Stimulated activated naive CD4-positive, alpha-beta T cell treated with Interleukin-2 at 50 U/mL for 16 hours (primary cell): ENCODE data around the gene LHX4.
A peak's percentile ranks its signal among the peaks of the same experiment; 100 is the strongest.
"Not testable (repeated sequence)": the region's sequence is repeated elsewhere in the genome, so short reads cannot be mapped to it uniquely, and the experiment has no call there.

Source experiments
- DNase-seq: peaks from one replicate; lab custom pipeline; 2025; lab: John Stamatoyannopoulos, UW

LHX4 gene

GRCh38 chr1:180197231-180197630, 32.8 kb upstream of the LHX4 start:
- no peak for DNase-seq

DNA sequence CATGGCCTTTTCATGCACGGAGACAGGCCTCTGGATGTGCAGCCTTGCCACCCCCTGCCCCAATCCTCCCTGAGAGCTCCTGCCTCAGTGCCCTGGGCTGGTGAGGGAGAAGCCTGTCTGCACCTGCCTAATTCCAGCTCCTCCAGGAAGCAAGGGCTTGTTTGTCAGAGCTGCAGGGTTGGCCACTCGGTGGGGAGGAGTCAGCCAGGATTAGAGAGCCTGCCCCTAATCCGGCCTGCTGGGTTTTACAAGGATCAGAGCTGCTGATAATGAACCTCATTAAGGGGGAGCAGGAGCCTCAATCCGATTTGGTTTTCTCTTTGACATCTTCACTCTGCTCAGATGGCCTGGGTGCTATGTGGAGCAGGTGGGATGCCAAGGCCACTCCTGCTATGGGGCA, 31.9 kb upstream of the LHX4 start:
- no peak for DNase-seq

GRCh38 chr1:180198611-180199010, 31.5 kb upstream of the LHX4 start:
- no peak for DNase-seq

DNA sequence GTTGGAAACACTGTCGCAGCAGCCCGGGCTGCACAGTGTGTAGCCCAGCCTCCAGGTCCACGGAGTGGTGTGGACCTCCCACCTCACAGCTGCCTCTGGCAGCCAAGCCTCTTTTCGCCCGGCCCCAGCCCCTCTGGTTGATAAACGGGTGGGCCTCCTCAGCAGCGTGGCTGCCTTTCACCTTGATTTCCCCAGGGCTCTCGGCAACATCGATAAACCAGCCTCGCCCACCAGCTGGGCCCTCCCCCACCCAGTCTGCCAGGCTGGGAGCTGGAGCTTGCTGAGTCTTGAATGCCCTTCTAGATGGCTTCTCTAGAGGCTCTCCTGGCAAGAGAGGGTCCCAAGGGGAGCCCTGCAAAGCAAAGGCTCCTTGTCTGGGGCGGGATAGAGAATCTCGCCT, 31.0 kb upstream of the LHX4 start:
- DNase-seq = no peak

- DNase-seq = no peak
Observed at GRCh38 chr1:180201451-180202200, 28.4 kb upstream of the LHX4 start.

GRCh38 chr1:180202588-180202987, 27.5 kb upstream of the LHX4 start:
- not testable (repeated sequence) for DNase-seq

DNA sequence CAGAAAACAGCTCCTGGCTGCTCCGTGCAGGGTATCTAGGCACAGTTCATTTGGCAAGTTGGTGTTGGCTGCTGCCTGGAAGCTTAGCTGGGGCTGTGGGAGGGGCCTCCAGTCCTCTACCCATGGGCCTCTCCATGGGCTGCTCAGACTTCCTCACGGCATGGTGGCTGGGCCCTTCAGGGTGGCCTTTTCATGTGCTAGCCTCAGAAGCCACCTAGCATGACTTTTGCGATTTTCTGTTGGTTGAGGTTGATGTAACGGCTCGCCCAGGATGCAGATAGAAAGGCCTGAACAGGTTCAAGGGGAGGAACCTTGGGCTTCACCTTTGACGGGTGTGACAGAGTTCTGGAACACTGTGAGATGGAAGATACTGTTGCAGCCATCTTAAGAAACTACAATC, 25.8 kb upstream of the LHX4 start:
- DNase-seq = no peak

DNA sequence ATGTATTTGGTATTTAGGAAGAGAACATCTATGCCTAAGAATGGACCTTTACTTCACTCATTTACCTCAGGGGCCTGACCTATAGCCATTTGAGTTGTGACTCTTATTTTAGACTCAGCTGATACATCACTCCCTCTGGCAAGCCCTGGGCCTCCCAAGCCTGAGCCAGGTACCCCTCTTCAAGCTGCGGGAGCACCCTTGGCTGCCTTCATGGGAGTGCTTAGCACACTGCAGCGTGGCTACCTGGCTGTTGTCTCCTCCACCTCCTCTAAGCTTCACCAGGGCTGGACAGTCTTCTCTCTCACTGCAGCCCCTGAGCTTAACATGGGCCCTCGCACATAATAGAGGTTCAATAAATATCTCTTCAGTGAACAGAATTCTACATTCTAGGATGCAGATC, 23.5 kb upstream of the LHX4 start:
- DNase-seq = no peak

DNA sequence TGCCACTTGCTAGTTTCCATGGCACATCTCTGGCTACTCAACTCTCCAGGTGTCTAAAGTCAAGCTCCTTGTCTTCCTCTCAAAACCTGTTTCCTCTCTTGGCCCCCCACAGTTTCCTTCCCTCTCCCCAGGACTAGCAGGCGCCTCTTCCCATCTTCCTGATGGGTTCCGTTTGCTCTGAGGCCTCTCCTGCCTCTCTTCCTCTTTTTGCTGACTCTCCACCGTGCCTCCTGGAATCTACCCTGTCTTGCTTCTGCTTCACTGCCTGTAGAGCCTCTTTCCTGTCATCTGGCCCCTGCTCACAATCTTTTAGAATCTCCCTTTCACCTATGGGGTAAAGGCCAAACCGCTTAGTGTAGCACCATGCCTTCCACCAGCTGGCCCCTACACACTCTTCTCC, 21.8 kb upstream of the LHX4 start:
- DNase-seq = no peak

- no peak for DNase-seq
Observed at GRCh38 chr1:180210008-180210620, 19.9 kb upstream of the LHX4 start.

DNA sequence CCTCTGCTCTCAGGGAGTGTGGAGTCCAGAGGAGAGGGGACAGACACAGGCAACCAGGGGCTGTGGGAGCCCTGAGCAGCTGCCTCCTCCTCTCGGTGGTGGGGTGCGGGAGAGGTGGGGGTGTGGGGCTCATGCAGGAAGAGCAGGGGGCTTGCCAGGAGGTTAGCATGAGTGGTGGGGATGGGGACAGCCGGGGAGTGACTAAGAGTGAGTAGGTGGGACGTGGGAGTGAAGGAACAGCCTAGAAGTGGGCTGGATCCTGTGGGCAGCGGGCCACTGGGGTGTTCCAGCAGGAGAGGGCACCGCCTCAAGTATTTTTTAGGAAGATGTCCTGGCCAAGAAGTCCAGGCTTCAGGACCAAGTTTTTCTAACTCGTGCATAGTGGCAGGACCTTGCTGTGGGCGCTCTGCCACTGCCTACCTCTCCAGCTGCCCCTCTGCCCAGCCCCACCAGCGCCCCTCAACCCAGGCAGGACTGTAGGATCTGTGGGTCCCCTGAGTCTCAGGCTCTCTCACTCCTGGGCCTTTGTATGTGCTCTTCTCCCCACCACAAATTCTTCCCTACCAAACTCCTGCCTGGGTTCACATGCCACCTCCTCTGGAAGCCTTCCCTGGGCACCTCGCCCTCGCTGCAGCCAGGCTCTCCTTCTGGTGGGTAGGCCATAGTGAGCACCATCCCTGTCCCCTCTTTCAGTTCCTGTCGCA, 18.8 kb upstream of the LHX4 start:
- no peak for DNase-seq

DNA sequence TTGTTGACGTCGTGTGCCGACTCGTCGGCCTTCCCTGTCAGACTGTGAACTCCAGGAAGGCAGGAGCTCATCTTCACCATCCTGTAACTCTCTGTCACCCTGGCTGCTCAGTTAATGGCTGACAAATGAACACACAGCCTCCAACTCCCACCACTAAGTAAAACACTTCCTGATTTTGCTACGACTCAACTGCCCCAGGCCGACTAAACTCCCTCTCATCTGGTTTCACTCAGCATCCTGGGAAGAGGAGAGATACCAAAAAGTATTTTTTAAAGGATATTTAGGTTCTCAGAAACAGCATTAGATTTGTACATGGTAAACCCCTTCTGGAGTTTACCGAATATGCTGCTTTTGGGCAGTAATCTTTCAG, 18.2 kb upstream of the LHX4 start:
- DNase-seq = no peak

DNA sequence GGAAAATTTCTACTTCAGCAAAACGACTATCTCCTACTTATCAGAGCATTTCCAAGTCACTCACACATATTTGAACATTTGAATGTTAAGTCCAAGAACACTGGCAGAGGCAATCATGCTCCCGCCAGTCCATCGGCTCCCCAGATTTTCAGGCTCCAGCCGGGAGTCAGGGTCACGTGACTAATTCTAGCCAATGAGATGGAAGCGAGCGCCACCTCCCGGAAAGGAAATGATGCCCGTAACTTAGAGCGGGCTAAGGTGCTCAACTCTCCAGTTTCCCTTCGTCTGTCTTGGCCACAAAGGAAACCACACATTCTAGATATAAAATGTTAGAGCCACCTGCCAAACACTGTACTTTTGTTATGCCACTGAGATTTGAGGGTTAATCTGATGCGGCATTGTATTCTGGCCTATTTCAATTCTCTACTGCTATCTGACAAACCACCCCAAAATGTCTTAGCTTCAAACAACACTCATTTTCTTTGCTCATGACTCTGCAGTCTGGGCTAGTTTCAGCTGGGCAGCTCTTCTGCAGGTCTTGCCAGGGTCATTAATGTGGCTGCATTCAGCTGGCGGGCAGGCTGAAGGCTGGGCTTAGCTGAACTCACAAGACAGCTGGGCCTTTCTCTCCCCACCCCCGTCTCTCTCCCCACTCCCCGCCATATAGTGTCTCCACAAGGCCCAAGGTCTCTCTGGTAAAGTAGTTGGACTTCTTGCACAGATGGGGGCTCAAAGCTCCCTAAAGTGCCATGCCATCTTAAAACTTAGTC, 16.5 kb upstream of the LHX4 start:
- DNase-seq = peak; percentile 11

GRCh38 chr1:180215856-180216625, 14.0 kb upstream of the LHX4 start:
- DNase-seq = no peak

DNA sequence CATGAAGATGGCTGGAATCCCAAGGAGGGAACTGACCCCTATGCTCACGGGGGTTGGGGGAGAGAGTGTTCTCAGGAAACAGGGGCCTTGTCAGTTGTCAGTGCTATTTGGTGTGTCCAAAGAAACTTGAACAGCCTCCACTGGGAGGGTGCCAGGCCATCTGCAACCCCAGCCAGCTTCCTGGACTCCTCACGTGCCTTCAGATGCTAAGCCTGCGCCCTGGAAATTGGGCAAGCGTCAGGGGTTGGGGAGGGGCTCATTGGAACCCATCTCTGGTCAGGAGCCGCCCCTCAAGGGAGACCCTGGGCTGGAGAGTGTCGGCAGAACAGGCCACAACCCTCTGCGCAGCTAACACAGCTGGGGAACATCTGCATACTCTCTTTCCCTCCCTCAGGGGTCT, 13.1 kb upstream of the LHX4 start:
- DNase-seq = no peak

DNA sequence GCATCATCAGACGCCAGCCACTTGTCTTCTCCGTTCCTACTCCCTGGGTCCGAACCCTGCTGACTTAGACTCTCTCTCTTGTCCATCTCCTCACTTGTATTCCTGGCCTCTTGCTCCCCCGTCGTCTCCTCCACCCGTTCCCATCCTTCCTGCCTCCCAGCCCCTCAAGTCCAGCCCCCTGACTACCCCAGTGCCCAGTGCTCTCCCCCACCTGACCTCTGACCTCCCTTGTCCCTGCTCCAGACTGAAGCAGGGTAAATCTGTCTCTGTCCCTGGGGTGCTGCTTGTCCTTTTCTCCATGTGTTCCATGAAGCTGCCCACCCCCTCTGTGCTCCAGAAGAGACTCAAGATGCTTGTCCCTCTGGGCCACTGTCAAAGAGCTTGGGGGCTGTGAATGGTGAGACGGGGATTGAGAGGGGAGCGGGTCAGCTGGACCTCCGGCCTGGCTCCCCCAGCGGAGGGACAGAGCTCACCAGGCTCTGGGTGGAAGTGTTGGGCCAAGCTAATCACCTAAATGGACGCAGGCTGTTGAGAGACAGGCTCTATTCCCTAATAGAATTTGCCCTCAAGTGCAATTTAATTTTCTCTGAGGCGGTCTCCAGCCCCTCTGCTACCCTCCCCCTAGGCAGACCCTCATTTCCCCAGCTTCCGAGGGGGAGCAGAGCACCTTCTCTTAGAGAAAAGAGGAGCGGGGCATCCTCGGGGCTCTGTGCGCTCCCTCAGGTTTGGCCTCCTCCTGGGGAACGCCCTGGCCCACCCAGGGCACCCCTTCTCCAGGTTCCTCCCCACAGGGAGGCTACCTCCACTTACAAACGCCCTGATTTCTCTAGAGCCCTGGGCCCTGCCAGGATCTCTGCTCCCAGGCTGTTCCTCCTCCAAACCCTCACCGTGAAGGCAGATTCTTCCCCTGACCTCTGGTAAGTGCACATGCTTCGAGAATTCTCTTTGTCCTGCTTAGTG, 11.0 kb upstream of the LHX4 start:
- DNase-seq = no peak

DNA sequence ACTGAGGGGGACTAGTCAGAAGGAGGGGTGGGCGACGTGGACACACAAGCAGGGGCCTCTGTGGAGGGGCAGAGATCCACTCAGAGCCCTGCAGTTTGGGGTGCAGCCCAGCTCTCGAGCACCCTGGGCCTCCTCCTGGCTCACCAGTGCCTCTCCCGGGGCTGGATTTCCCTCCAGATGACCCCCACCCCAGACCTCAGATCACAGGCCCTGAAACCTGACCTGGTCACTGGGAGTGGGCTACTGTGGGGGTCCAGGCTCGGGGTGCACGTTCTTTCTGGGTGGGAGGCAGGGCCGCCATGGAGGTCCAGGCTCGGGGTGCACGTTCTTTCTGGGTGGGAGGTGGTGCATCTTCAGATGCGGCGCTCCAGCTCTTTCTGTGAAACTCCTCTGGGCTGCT, 10.3 kb upstream of the LHX4 start:
- no peak for DNase-seq

DNA sequence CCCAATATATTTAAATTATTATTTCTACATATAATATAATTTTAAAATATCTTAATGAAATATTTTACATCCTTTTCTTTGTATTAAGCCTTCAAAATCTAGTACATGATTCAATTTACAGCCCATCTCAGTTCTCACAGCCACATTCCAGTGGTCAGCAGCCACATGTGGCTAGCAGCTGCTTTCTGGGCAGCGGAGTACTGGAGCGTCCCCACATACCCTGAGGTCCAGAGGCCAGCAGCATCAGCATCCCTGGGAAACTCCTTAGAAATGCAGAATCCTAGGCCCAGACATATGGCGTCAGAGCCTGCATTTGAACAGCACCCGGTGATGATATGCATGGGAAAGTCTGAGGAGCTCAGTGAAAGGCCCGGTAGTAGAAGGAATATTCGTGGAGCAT, 8.6 kb upstream of the LHX4 start:
- DNase-seq = no peak

DNA sequence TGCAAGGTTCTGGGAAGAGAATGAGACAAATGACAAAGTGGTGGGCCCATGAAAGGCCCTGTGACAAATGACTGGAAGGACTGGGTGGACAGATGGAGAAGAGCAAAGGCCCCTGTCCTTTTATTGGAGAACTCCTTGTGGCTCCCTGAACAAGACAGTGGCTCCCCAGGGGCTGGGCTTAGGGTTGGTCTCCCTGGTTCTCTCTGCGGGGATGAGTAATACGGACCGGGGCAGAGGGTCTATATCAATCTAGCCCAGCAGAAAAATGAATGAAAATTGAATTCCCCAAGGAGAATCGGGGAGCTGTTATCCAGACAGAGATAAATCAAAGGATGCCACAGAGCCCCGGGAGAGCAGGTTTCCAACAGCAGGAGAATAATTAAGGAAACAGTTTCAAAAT, 5.2 kb upstream of the LHX4 start:
- no peak for DNase-seq

DNA sequence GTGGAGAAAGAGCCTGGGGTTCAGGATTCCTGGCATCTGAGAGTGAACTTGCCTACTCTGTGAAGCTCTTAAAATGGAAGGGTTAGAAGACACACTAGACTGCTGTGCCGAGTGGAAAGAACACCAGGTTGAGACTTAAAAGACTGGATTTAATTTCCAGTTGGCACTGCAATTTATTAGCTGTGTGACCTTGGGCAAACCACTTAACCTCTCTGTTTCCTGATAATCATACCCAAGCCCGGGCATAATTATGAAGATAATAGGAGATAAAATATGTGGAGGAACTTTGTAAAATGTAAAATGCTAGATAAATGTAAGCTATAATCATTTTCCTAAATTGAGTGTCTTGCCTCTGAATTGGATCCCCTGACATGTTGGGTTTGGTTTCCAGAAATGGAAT, 4.7 kb upstream of the LHX4 start:
- no peak for DNase-seq
